IMR-90 (cell line): Measurements from ENCODE around the gene LINGO4. TPM values are rescaled to one million over a fixed set of nuclear protein-coding genes. Genes with fewer than 3 reads are reported as not detected.
A peak's percentile ranks its signal among the peaks of the same experiment; 100 is the strongest.

ENCODE experiments used
- ATAC-seq: fragments of 200-7000 bp; cut with Tn5 transposase; 2 replicates; pipeline ENCODE4 v1.9.1; 2020; ENCODE audit warnings: low read depth, mild to moderate bottlenecking, moderate library complexity
- BruUV-seq: library from RNA; stranded (reverse); fragments of 400-500 nt; replicated peaks from 2 replicates; lab custom pipeline; 2021; lab: Mats Ljungman, UMichigan
- CTCF ChIA-PET: fragments of 300-600 bp; formaldehyde crosslinking; extraction: SDS; loops from one replicate; lab custom pipeline; 2021; ENCODE audit warnings: antibody characterized with exemption; lab: Yijun Ruan, JAX
- POLR2A ChIA-PET: fragments of 300-600 bp; sonication (Branson Sonifier 250); formaldehyde crosslinking; loops from one replicate; lab custom pipeline; 2022; ENCODE audit warnings: antibody characterized with exemption; ENCODE audit not compliant: unreplicated experiment; lab: Charles Lee
- DNase-seq: peaks from one replicate; pipeline ENCODE4 v3.0.0; 2013
- H2AFZ ChIP-seq: replicated peaks from 2 replicates; pipeline ENCODE3; 2013; ENCODE audit warnings: low read length, mild to moderate bottlenecking; ENCODE audit not compliant: poor library complexity
- H2AK5ac ChIP-seq: 2 replicates; pipeline ENCODE4 v1.6.1; 2013; ENCODE audit warnings: low read depth, low read length, inconsistent platforms
- H2AK9ac ChIP-seq: replicated peaks from 2 replicates; pipeline ENCODE3; 2013; ENCODE audit warnings: mild to moderate bottlenecking, low read depth, low read length, moderate library complexity; ENCODE audit not compliant: poor library complexity
- H2BK120ac ChIP-seq: 2 replicates; pipeline ENCODE4 v1.6.1; 2013; ENCODE audit warnings: low read depth, low read length, inconsistent platforms
- H2BK15ac ChIP-seq: 3 replicates; pipeline ENCODE4 v1.6.1; 2013; ENCODE audit warnings: low read depth, low read length, inconsistent platforms
- H2BK20ac ChIP-seq: 2 replicates; pipeline ENCODE4 v1.6.1; 2013; ENCODE audit warnings: low read depth, mild to moderate bottlenecking, inconsistent platforms, low read length, moderate library complexity
- H2BK5ac ChIP-seq: 2 replicates; pipeline ENCODE4 v1.6.1; 2013; ENCODE audit warnings: mild to moderate bottlenecking, low read depth, low read length, inconsistent platforms; ENCODE audit not compliant: poor library complexity, severe bottlenecking
- H3K14ac ChIP-seq: replicated peaks from 2 replicates; pipeline ENCODE4 v1.6.1; 2013; ENCODE audit warnings: low read depth, low read length, inconsistent platforms
- H3K18ac ChIP-seq: 2 replicates; pipeline ENCODE4 v1.6.1; 2013; ENCODE audit warnings: low read depth, low read length, control low read depth
- H3K23ac ChIP-seq: 2 replicates; pipeline ENCODE4 v1.6.1; 2013; ENCODE audit warnings: low read depth, low read length, inconsistent platforms
- H3K27ac ChIP-seq: 2 replicates; pipeline ENCODE4 v1.5.1; 2013; ENCODE audit warnings: mild to moderate bottlenecking, control low read depth, low read length; ENCODE audit not compliant: insufficient read depth
- H3K27me3 ChIP-seq: 2 replicates; pipeline ENCODE4 v1.6.1; 2013; ENCODE audit warnings: low read length; ENCODE audit not compliant: control insufficient read depth, insufficient read depth
- H3K36me3 ChIP-seq: 2 replicates; pipeline ENCODE4 v1.6.1; 2013; ENCODE audit warnings: low read length, mixed read lengths; ENCODE audit not compliant: control insufficient read depth, insufficient read depth
- H3K4ac ChIP-seq: 2 replicates; pipeline ENCODE4 v1.6.1; 2013; ENCODE audit warnings: low read depth, low read length, inconsistent platforms
- H3K4me1 ChIP-seq: 2 replicates; pipeline ENCODE4 v1.6.1; 2013; ENCODE audit warnings: low read length, mixed read lengths; ENCODE audit not compliant: control insufficient read depth, insufficient read depth
- H3K4me2 ChIP-seq: 2 replicates; pipeline ENCODE4 v1.6.1; 2013; ENCODE audit warnings: low read depth, mild to moderate bottlenecking, control low read depth, low read length, moderate library complexity
- H3K4me3 ChIP-seq: 2 replicates; pipeline ENCODE4 v1.5.1; 2013; ENCODE audit warnings: low read depth, mild to moderate bottlenecking, control low read depth, low read length, moderate library complexity; ENCODE audit not compliant: insufficient read depth
- H3K56ac ChIP-seq: 2 replicates; pipeline ENCODE4 v1.6.1; 2013; ENCODE audit warnings: low read length, inconsistent platforms; ENCODE audit not compliant: insufficient read depth; ENCODE audit errors: extremely low read depth
- H3K79me1 ChIP-seq, 2 experiments: 2 replicates each; pipeline ENCODE4 v1.6.1; 2013; ENCODE audit warnings: low read length in 2 of 2, inconsistent platforms in 1 of 2, low read depth in 1 of 2
- H3K9ac ChIP-seq: 2 replicates; pipeline ENCODE4 v1.6.1; 2013; ENCODE audit warnings: low read depth, low read length, control low read depth
- H3K9me1 ChIP-seq: 2 replicates; pipeline ENCODE4 v1.6.1; 2013; ENCODE audit warnings: low read length, inconsistent platforms; ENCODE audit not compliant: insufficient read depth
- H3K9me3 ChIP-seq: 2 replicates; pipeline ENCODE4 v1.6.1; 2013; ENCODE audit warnings: low read length; ENCODE audit not compliant: control insufficient read depth, insufficient read depth
- H4K20me1 ChIP-seq: 2 replicates; pipeline ENCODE4 v1.6.1; 2013; ENCODE audit warnings: low read length, inconsistent platforms; ENCODE audit not compliant: insufficient read depth
- H4K5ac ChIP-seq: 2 replicates; pipeline ENCODE4 v1.6.1; 2013; ENCODE audit warnings: mild to moderate bottlenecking, low read depth, low read length, control low read depth
- H4K8ac ChIP-seq, 2 experiments: 2 replicates each; pipeline ENCODE4 v1.6.1; 2013; ENCODE audit warnings: low read depth in 2 of 2, low read length in 2 of 2, control low read depth in 1 of 2, inconsistent platforms in 1 of 2
- H4K91ac ChIP-seq: 2 replicates; pipeline ENCODE4 v1.6.1; 2013; ENCODE audit warnings: low read depth, low read length, inconsistent platforms; ENCODE audit not compliant: insufficient read depth
- MAZ ChIP-seq: IDR thresholded peaks from 2 replicates; pipeline ENCODE4 v1.6.1; 2012; ENCODE audit warnings: low read depth, mild to moderate bottlenecking, low read length, improper control_type of control experiment, moderate library complexity, borderline replicate concordance
- NFE2L2 ChIP-seq: fragments of 150-350 bp; IDR thresholded peaks from 2 replicates; pipeline ENCODE4 v1.6.1; 2016; ENCODE audit warnings: low read depth, mild to moderate bottlenecking, low read length
- USF2 ChIP-seq: fragments of 150-350 bp; IDR thresholded peaks from 2 replicates; pipeline ENCODE4 v1.6.1; 2017; ENCODE audit warnings: mild to moderate bottlenecking, antibody characterized with exemption, low read length, low read depth
- WGBS, 2 experiments: methylation state at CpG; one replicate each; pipeline versions ENCODE4 v1.1.5 to v1.1.7; 2013; ENCODE audit warnings: missing lambda C conversion rate in 2 of 2; ENCODE audit not compliant: insufficient read length in 1 of 2; ENCODE audit errors: extremely low coverage in 2 of 2; 5-methylcytosine and 5-hydroxymethylcytosine counted together
- dilution Hi-C: fragments of 300-500 bp; cut with HindIII; formaldehyde crosslinking; loops from one replicate; pipeline ENCODE4 v1.14.3; 2018; ENCODE audit warnings: low sequenced_read_pairs; ENCODE audit not compliant: unreplicated experiment
- in situ Hi-C: fragments of 300-500 bp; cut with MboI; formaldehyde crosslinking; loops from 3 replicates; pipeline ENCODE4 v1.14.3; 2019; ENCODE audit warnings: low sequenced_read_pairs, inconsistent platforms, mixed read lengths
- intact Hi-C: fragments of 100-400 bp; cut with micrococcal nuclease; formaldehyde crosslinking; loops from 2 replicates; pipeline ENCODE4 v1.10.0; 2022
- polyA plus RNA-seq, 3 experiments: library from polyadenylated mRNA; depleted of rRNA; stranded (reverse); fragments of >200 nt; gene quantifications; 2 replicates each; pipeline ENCODE4 v1.2.3, GENCODE V29; 2012; ENCODE audit warnings: low replicate concordance in 1 of 3
- total RNA-seq: library from RNA; depleted of rRNA; stranded (reverse); fragments of >200 nt; gene quantifications from 2 replicates; pipeline ENCODE4 v1.2.3, GENCODE V29; 2012

LINGO4 gene
- total and polyA plus RNA-seq, 2 of the 4 experiments (the other 2 are of a cell fraction) = not detected

- Histone ChIP-seq H3K4me3 (no peak overlapping the region), H3K14ac (no peak overlapping the region), H3K9me3 (no peaks in the 10 kb centered on the region), H3K23ac (no peak overlapping the region), H3K4me2 (no peak overlapping the region), H3K27ac (no peak overlapping the region), H2BK15ac (no peak overlapping the region), H2AFZ (peak overlapping the region; percentile 39), H3K79me1 (no peaks in the 10 kb centered on the region), H4K20me1 (no peaks in the 10 kb centered on the region), H2BK120ac (no peak overlapping the region), H2BK5ac (no peak overlapping the region), H2AK5ac (no peak overlapping the region), H2AK9ac (no peak overlapping the region), H3K9ac (no peak overlapping the region), H3K27me3 (peaks cover 71% of the 10 kb centered on the region), H3K4me1 (no peaks in the 10 kb centered on the region), H3K4ac (no peak overlapping the region), H3K56ac (no peak overlapping the region), H4K8ac (no peak overlapping the region), H4K91ac (no peak overlapping the region), H2BK20ac (no peak overlapping the region), H3K9me1 (no peaks in the 10 kb centered on the region), H3K18ac (no peak overlapping the region), H3K36me3 (no peaks in the 10 kb centered on the region), H4K5ac (no peak overlapping the region)
- dilution Hi-C loops = no loop called here
- ChIA-PET CTCF (no interaction called here), POLR2A (no interaction called here)
- DNase-seq (no peak), ATAC-seq (no peak)
- BruUV-seq = no TSS peak
- TF ChIP-seq MAZ = no peak
- TF ChIP-seq USF2 = no peak
- TF ChIP-seq NFE2L2 = no peak
- 65% methylated on average over 4 of the region's 8 CpGs; no CpG with 5 or more reads in 1 of the 2 experiments for WGBS, 2 experiments
- intact Hi-C loops = no loop called here
- in situ Hi-C loops = no loop called here
These were observed 18.0 kb upstream of the LINGO4 start for GRCh38 chr1:151823175-151823574.
